GM12878 (cell line): Measurements from ENCODE around the gene ATP6V1D. TPM values are rescaled to one million over a fixed set of nuclear protein-coding genes. Genes with fewer than 3 reads are reported as not detected.

Experiments used
- ATAC-seq: fragments of 200-7000 bp; cut with Tn5 transposase; 3 replicates; pipeline ENCODE4 v1.9.1; 2020; ENCODE audit warnings: mild to moderate bottlenecking, moderate library complexity
- BruUV-seq: library from RNA; stranded (reverse); fragments of 400-500 nt; replicated peaks from 2 replicates; lab custom pipeline; 2021; lab: Mats Ljungman, UMichigan
- CTCF ChIA-PET: fragments of 300-600 bp; sonication (Branson Sonifier 250); formaldehyde crosslinking; extraction: SDS; loops from one replicate; lab custom pipeline; 2021; ENCODE audit warnings: inconsistent platforms; lab: Yijun Ruan, JAX
- POLR2A ChIA-PET: fragments of 350-600 bp; formaldehyde crosslinking; extraction: SDS; loops from one replicate; lab custom pipeline; 2021; ENCODE audit warnings: inconsistent platforms; lab: Charles Lee
- RAD21 ChIA-PET: fragments of 300-600 bp; sonication (Branson Sonifier 250); formaldehyde crosslinking; loops from one replicate; lab custom pipeline; 2023; ENCODE audit warnings: antibody characterized with exemption; ENCODE audit not compliant: unreplicated experiment; lab: Charles Lee
- SMC1A ChIA-PET: fragments of 300-600 bp; sonication (Branson Sonifier 250); formaldehyde crosslinking; loops from one replicate; lab custom pipeline; 2023; ENCODE audit not compliant: unreplicated experiment, uncharacterized antibody; lab: Charles Lee
- DNase-seq: peaks from one replicate; pipeline ENCODE4 v3.0.0-alpha.2; 2011; ENCODE audit warnings: low read depth, low spot score
- FAIRE-seq: peaks from 3 replicates; lab custom pipeline; 2011; peaks lifted over from hg19 to GRCh38; lab: Jason Lieb, UNC
- H2AFZ ChIP-seq: 2 replicates; pipeline ENCODE4 v1.6.0; 2011; ENCODE audit warnings: low read depth, low read length, control low read depth; ENCODE audit not compliant: control insufficient read depth
- H3K27ac ChIP-seq: 2 replicates; pipeline ENCODE4 v1.5.1; 2011; ENCODE audit warnings: control low read depth; ENCODE audit not compliant: control insufficient read depth, insufficient read depth
- H3K27me3 ChIP-seq, 2 experiments: replicated peaks in 1 of 2; 2 replicates each; pipeline versions ENCODE4 v1.6.0 to v1.6.1; 2011; ENCODE audit warnings: low read length in 1 of 2; ENCODE audit not compliant: control insufficient read depth in 2 of 2, insufficient read depth in 2 of 2
- H3K36me3 ChIP-seq, 2 experiments: 2 replicates each; pipeline ENCODE4 v1.5.1; 2011; ENCODE audit warnings: low read length in 1 of 2; ENCODE audit not compliant: control insufficient read depth in 2 of 2, insufficient read depth in 2 of 2
- H3K4me1 ChIP-seq: 2 replicates; pipeline ENCODE4 v1.6.1; 2011; ENCODE audit warnings: mild to moderate bottlenecking, low read length, moderate library complexity, mixed read lengths; ENCODE audit not compliant: control insufficient read depth, insufficient read depth
- H3K4me2 ChIP-seq: 2 replicates; pipeline ENCODE4 v1.6.0; 2011; ENCODE audit warnings: control low read depth; ENCODE audit not compliant: control insufficient read depth, insufficient read depth
- H3K4me3 ChIP-seq: fragments of 200-600 bp; sonication (generic); 2 replicates; pipeline ENCODE4 v1.5.1; 2016
- H3K79me2 ChIP-seq: 2 replicates; pipeline ENCODE4 v1.6.0; 2011; ENCODE audit warnings: low read length; ENCODE audit not compliant: control insufficient read depth, insufficient read depth
- H3K9ac ChIP-seq: 2 replicates; pipeline ENCODE4 v1.8.0; 2011; ENCODE audit warnings: low read length, control low read depth, mixed read lengths; ENCODE audit not compliant: control insufficient read depth, insufficient read depth
- H3K9me3 ChIP-seq: replicated peaks from 3 replicates; pipeline ENCODE4 v1.5.1; 2011; ENCODE audit warnings: mild to moderate bottlenecking, low read length; ENCODE audit not compliant: control insufficient read depth, insufficient read depth
- H4K20me1 ChIP-seq: 2 replicates; pipeline ENCODE4 v1.6.0; 2011; ENCODE audit not compliant: control insufficient read depth, insufficient read depth
- BRCA1 ChIP-seq: IDR thresholded peaks from 2 replicates; pipeline ENCODE4 v1.6.1; 2011; ENCODE audit warnings: low read depth, low read length, improper control_type of control experiment
- CBX3 ChIP-seq: fragments of 200-600 bp; sonication (generic); IDR thresholded peaks from 2 replicates; pipeline ENCODE4 v1.6.1; 2016; ENCODE audit warnings: low read depth, borderline replicate concordance
- CBX5 ChIP-seq: sonication (generic); IDR thresholded peaks from 2 replicates; pipeline ENCODE4 v1.6.1; 2016; ENCODE audit warnings: low read depth, moderate library complexity, mild to moderate bottlenecking, inconsistent platforms
- FOXM1 ChIP-seq: IDR thresholded peaks from 2 replicates; pipeline ENCODE4 v1.6.1; 2012; ENCODE audit warnings: low read depth, mild to moderate bottlenecking, inconsistent platforms, low read length, moderate library complexity
- IRF4 ChIP-seq: IDR thresholded peaks from 2 replicates; pipeline ENCODE4 v1.6.1; 2011; ENCODE audit warnings: low read depth, low read length
- MTA2 ChIP-seq: fragments of 450-650 bp; IDR thresholded peaks from 2 replicates; pipeline ENCODE4 v1.6.1; 2016; ENCODE audit warnings: low read depth, mild to moderate bottlenecking, moderate library complexity
- MTA3 ChIP-seq: IDR thresholded peaks from 2 replicates; pipeline ENCODE4 v1.6.1; 2012; ENCODE audit warnings: low read length, inconsistent platforms, borderline replicate concordance
- MYC ChIP-seq: IDR thresholded peaks from 2 replicates; pipeline ENCODE4 v1.6.1; 2011; ENCODE audit warnings: mild to moderate bottlenecking, low read length, moderate library complexity, inconsistent platforms; ENCODE audit not compliant: insufficient read depth, insufficient replicate concordance, insufficient read length, severe bottlenecking
- NRF1 ChIP-seq: conservative IDR thresholded peaks from 2 replicates; pipeline ENCODE4 v1.6.1; 2011; ENCODE audit warnings: mild to moderate bottlenecking, low read depth, low read length, improper control_type of control experiment
- POU2F2 ChIP-seq: IDR thresholded peaks from 3 replicates; pipeline ENCODE4 v1.6.1; 2011; ENCODE audit warnings: low read depth, mild to moderate bottlenecking, low read length, borderline replicate concordance
- RB1 ChIP-seq: fragments of 450-650 bp; formaldehyde crosslinking; IDR thresholded peaks from 2 replicates; pipeline ENCODE4 v1.6.1; 2017; ENCODE audit warnings: mild to moderate bottlenecking, borderline replicate concordance
- RELA ChIP-seq: fragments of 450-650 bp; IDR thresholded peaks from 2 replicates; pipeline ENCODE4 v1.8.0; 2014; ENCODE audit warnings: borderline replicate concordance; ENCODE audit not compliant: partially characterized antibody
- SMAD5 ChIP-seq: IDR thresholded peaks from 2 replicates; pipeline ENCODE4 v1.6.1; 2016; ENCODE audit warnings: antibody characterized with exemption, low read depth
- SP1 ChIP-seq: IDR thresholded peaks from one replicate; pipeline ENCODE4 v1.6.1; 2011; ENCODE audit warnings: low read depth, low read length
- TBL1XR1 ChIP-seq: IDR thresholded peaks from 2 replicates; pipeline ENCODE4 v1.6.1; 2012; ENCODE audit warnings: low read depth, low read length, improper control_type of control experiment
- YBX1 ChIP-seq: fragments of 450-650 bp; IDR thresholded peaks from 2 replicates; pipeline ENCODE4 v1.6.1; 2016; ENCODE audit warnings: antibody characterized with exemption
- ZNF24 ChIP-seq: fragments of 450-650 bp; IDR thresholded peaks from 2 replicates; pipeline ENCODE4 v1.6.1; 2017; ENCODE audit warnings: antibody characterized with exemption, mild to moderate bottlenecking
- WGBS: methylation state at CpG from one replicate; pipeline ENCODE4 v1.1.6; 2016; ENCODE audit warnings: low lambda C conversion rate; ENCODE audit not compliant: insufficient replicate concordance, insufficient coverage; ENCODE audit errors: missing lambda C conversion rate; 5-methylcytosine and 5-hydroxymethylcytosine counted together
- in situ Hi-C: fragments of 300-500 bp; cut with MboI; formaldehyde crosslinking; loops from 9 replicates; pipeline ENCODE4 v1.14.3; 2018; ENCODE audit warnings: mixed read lengths
- intact Hi-C: fragments of 100-400 bp; cut with micrococcal nuclease; formaldehyde crosslinking; loops from one replicate; pipeline ENCODE4 v1.14.2; 2022; ENCODE audit not compliant: unreplicated experiment
- polyA plus RNA-seq, 11 experiments: library from polyadenylated mRNA; depleted of rRNA in 4 of 11; unstranded in 6 of 11; stranded (reverse) in 5 of 11; fragments of >200 nt; fragmentation: Nextera tagmentation in 4 of 11; fragmentation: Illumina TruSeq in 1 of 11; extraction: Ambion mirVana in 4 of 11; extraction: Trizol in 1 of 11; gene quantifications; 1 replicate in 1 of 11; 2 replicates in 10 of 11; pipeline versions ENCODE4 v1.2.1 to v1.2.3, GENCODE V29; 2011 to 2016; ENCODE audit warnings: inconsistent platforms in 2 of 11, missing spikeins in 2 of 11, low read depth in 1 of 11
- total RNA-seq, 4 experiments: library from RNA; depleted of rRNA in 3 of 4; stranded (reverse); fragments of >200 nt in 3 of 4; fragmentation: Illumina TruSeq in 1 of 4; extraction: Trizol in 1 of 4; gene quantifications; 2 replicates each; pipeline versions ENCODE4 v1.2.1 to v1.2.3, GENCODE V29; 2013 to 2021
- TF ChIP-seq, protein P1 (sequence below): fragments of 450-650 bp; IDR thresholded peaks from 2 replicates; pipeline ENCODE4 v1.6.1; 2016; ENCODE audit warnings: mild to moderate bottlenecking, moderate library complexity, borderline replicate concordance
- TF ChIP-seq, protein P2 (sequence below): IDR thresholded peaks from 2 replicates; pipeline ENCODE4 v1.6.1; 2012; ENCODE audit warnings: low read depth, low read length, improper control_type of control experiment

ATP6V1D gene
- total and polyA plus RNA-seq, 10 of the 15 experiments (the other 5 are each of a cell fraction or from before 2014, with no cell fraction given) = 24.0 to 71.6 (median 47.8) TPM

DNA sequence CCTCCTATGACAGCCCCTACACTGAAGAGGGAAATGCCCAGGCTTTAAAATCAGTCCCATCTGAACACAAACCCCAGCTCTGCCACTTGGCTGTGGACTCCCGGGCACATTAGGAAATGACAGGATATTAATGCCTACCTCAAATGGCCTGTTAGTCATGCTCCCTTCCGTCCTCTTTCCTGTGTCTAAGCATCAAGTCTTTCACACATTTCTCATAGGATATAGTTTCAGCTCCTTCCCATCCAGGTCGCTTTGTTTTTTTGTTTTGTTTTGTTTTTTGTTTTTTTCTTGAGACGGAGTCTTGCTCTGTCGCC is 36.2 kb upstream of the ATP6V1D start:
- RAD21 ChIA-PET = no interaction called here
- 64% methylated on average over 5 of the region's 5 CpGs for WGBS
- H3K9me3 ChIP-seq = no peaks in the 10 kb centered on the region
- SMC1A ChIA-PET = no interaction called here
- no peak overlapping the region for H3K27ac ChIP-seq
- CTCF ChIA-PET = no interaction called here
- in situ Hi-C loops = no loop called here
- no peak overlapping the region for H2AFZ ChIP-seq
- no peaks in the 10 kb centered on the region for H4K20me1 ChIP-seq
- H3K9ac ChIP-seq = no peak overlapping the region
- TF ChIP-seq POU2F2 = no peak
- no peak for TF ChIP-seq RB1
- TF ChIP-seq, protein P1, sequence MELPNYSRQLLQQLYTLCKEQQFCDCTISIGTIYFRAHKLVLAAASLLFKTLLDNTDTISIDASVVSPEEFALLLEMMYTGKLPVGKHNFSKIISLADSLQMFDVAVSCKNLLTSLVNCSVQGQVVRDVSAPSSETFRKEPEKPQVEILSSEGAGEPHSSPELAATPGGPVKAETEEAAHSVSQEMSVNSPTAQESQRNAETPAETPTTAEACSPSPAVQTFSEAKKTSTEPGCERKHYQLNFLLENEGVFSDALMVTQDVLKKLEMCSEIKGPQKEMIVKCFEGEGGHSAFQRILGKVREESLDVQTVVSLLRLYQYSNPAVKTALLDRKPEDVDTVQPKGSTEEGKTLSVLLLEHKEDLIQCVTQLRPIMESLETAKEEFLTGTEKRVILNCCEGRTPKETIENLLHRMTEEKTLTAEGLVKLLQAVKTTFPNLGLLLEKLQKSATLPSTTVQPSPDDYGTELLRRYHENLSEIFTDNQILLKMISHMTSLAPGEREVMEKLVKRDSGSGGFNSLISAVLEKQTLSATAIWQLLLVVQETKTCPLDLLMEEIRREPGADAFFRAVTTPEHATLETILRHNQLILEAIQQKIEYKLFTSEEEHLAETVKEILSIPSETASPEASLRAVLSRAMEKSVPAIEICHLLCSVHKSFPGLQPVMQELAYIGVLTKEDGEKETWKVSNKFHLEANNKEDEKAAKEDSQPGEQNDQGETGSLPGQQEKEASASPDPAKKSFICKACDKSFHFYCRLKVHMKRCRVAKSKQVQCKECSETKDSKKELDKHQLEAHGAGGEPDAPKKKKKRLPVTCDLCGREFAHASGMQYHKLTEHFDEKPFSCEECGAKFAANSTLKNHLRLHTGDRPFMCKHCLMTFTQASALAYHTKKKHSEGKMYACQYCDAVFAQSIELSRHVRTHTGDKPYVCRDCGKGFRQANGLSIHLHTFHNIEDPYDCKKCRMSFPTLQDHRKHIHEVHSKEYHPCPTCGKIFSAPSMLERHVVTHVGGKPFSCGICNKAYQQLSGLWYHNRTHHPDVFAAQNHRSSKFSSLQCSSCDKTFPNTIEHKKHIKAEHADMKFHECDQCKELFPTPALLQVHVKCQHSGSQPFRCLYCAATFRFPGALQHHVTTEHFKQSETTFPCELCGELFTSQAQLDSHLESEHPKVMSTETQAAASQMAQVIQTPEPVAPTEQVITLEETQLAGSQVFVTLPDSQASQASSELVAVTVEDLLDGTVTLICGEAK = no peak
- no peak for TF ChIP-seq MTA2
- no peak for TF ChIP-seq NRF1
- TF ChIP-seq YBX1 = no peak
- TF ChIP-seq RELA = no peak
- no peak for TF ChIP-seq TBL1XR1
- no peak for TF ChIP-seq CBX3
- TF ChIP-seq BRCA1 = no peak
- TF ChIP-seq IRF4 = no peak
- no peak for TF ChIP-seq MTA3
- TF ChIP-seq MYC = no peak
- TF ChIP-seq FOXM1 = no peak
- TF ChIP-seq CBX5 = no peak
- TF ChIP-seq SP1 = no peak
- TF ChIP-seq, protein P2, sequence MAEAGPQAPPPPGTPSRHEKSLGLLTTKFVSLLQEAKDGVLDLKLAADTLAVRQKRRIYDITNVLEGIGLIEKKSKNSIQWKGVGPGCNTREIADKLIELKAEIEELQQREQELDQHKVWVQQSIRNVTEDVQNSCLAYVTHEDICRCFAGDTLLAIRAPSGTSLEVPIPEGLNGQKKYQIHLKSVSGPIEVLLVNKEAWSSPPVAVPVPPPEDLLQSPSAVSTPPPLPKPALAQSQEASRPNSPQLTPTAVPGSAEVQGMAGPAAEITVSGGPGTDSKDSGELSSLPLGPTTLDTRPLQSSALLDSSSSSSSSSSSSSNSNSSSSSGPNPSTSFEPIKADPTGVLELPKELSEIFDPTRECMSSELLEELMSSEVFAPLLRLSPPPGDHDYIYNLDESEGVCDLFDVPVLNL = no peak
- TF ChIP-seq SMAD5 = no peak
- no peak for TF ChIP-seq ZNF24
- TF ChIP-seq, all 136 proteins: peak for 0
- DNase-seq (no peak), FAIRE-seq (no peak), ATAC-seq (no peak)
- H3K4me1 ChIP-seq = no peaks in the 10 kb centered on the region
- no peaks in the 10 kb centered on the region for H3K79me2 ChIP-seq
- no peaks in the 10 kb centered on the region for H3K36me3 ChIP-seq
- H3K4me2 ChIP-seq = no peak overlapping the region
- POLR2A ChIA-PET = no interaction called here
- intact Hi-C loops = no loop called here
- peaks cover 0 to 4% of the 10 kb centered on the region in 2 experiments; a peak in 1 of 4 replicates for H3K27me3 ChIP-seq
- no peak overlapping the region for H3K4me3 ChIP-seq
- no TSS peak for BruUV-seq
